HEK293T (cell line): ENCODE data around the gene IL1RAP.

ENCODE experiments used
- CTCF ChIA-PET: fragments of 350-600 bp; formaldehyde crosslinking; extraction: SDS; loops from one replicate; lab custom pipeline; 2021; ENCODE audit warnings: antibody characterized with exemption, inconsistent platforms; lab: Yijun Ruan, JAX
- POLR2A ChIA-PET: fragments of 350-600 bp; formaldehyde crosslinking; extraction: SDS; loops from one replicate; lab custom pipeline; 2020; ENCODE audit warnings: antibody characterized with exemption, inconsistent platforms; lab: Yijun Ruan, JAX
- DNase-seq: peaks from one replicate; pipeline ENCODE4 v3.0.0; 2012; ENCODE audit warnings: mixed read lengths; ENCODE audit errors: extremely low spot score
- ARNT ChIP-seq: fragments of 450-650 bp; IDR thresholded peaks from 2 replicates; pipeline ENCODE4 v1.6.1; 2017; ENCODE audit warnings: mild to moderate bottlenecking
- BHLHE40 ChIP-seq: fragments of 450-650 bp; IDR thresholded peaks from 2 replicates; pipeline ENCODE4 v1.6.1; 2016; ENCODE audit warnings: mild to moderate bottlenecking, moderate library complexity, borderline replicate concordance
- CTBP1 ChIP-seq: fragments of 450-650 bp; IDR thresholded peaks from 2 replicates; pipeline ENCODE4 v1.6.1; 2016; ENCODE audit warnings: borderline replicate concordance
- ELF4 ChIP-seq: fragments of 450-650 bp; IDR thresholded peaks from 2 replicates; pipeline ENCODE4 v1.6.1; 2017; ENCODE audit warnings: antibody characterized with exemption
- FOXA1 ChIP-seq: fragments of 450-650 bp; IDR thresholded peaks from 2 replicates; pipeline ENCODE4 v1.6.1; 2016; ENCODE audit warnings: mild to moderate bottlenecking
- FOXK2 ChIP-seq: fragments of 450-650 bp; IDR thresholded peaks from 2 replicates; pipeline ENCODE4 v1.6.1; 2016; ENCODE audit warnings: mild to moderate bottlenecking
- FOXM1 ChIP-seq: fragments of 450-650 bp; IDR thresholded peaks from 2 replicates; pipeline ENCODE4 v1.6.1; 2017; ENCODE audit warnings: mild to moderate bottlenecking, borderline replicate concordance
- HDGF ChIP-seq: fragments of 450-650 bp; IDR thresholded peaks from 2 replicates; pipeline ENCODE4 v1.6.1; 2017; ENCODE audit warnings: antibody characterized with exemption, borderline replicate concordance
- L3MBTL2 ChIP-seq: fragments of 450-650 bp; conservative IDR thresholded peaks from 2 replicates; pipeline ENCODE4 v1.6.1; 2016; ENCODE audit warnings: mild to moderate bottlenecking
- LEF1 ChIP-seq: fragments of 450-650 bp; IDR thresholded peaks from 2 replicates; pipeline ENCODE4 v1.6.1; 2017; ENCODE audit warnings: mild to moderate bottlenecking, borderline replicate concordance
- NFRKB ChIP-seq: fragments of 450-650 bp; IDR thresholded peaks from 2 replicates; pipeline ENCODE4 v1.6.1; 2016; ENCODE audit warnings: mild to moderate bottlenecking, moderate library complexity
- PKNOX1 ChIP-seq: fragments of 450-650 bp; IDR thresholded peaks from 2 replicates; pipeline ENCODE4 v1.6.1; 2016
- SP1 ChIP-seq: fragments of 450-650 bp; IDR thresholded peaks from 2 replicates; pipeline ENCODE4 v1.6.1; 2017
- SUZ12 ChIP-seq: fragments of 450-650 bp; IDR thresholded peaks from 2 replicates; pipeline ENCODE4 v1.6.1; 2016; ENCODE audit warnings: mild to moderate bottlenecking
- TARDBP ChIP-seq: fragments of 450-650 bp; IDR thresholded peaks from 2 replicates; pipeline ENCODE4 v1.6.1; 2016
- ZNF384 ChIP-seq: fragments of 450-650 bp; IDR thresholded peaks from 2 replicates; pipeline ENCODE4 v1.6.1; 2016

IL1RAP gene

GRCh38 chr3:190504354-190505125 is 9.3 kb upstream of the IL1RAP start:
- DNase-seq, result peak; percentile 7
- ChIA-PET CTCF (no interaction called here), POLR2A (no interaction called here)
- no peak for TF ChIP-seq ZNF384
- no peak for TF ChIP-seq ARNT
- no peak for TF ChIP-seq NFRKB
- no peak for TF ChIP-seq ELF4
- no peak for TF ChIP-seq BHLHE40
- no peak for TF ChIP-seq FOXM1
- no peak for TF ChIP-seq PKNOX1
- no peak for TF ChIP-seq SUZ12
- TF ChIP-seq TARDBP, result no peak
- TF ChIP-seq FOXA1, result no peak
- TF ChIP-seq L3MBTL2, result no peak
- TF ChIP-seq SP1, result no peak
- no peak for TF ChIP-seq HDGF

- no peak for DNase-seq
- ChIA-PET POLR2A (no interaction called here), CTCF (no interaction called here)
- TF ChIP-seq PKNOX1, result no peak
- TF ChIP-seq HDGF, result no peak
- no peak for TF ChIP-seq FOXA1
- TF ChIP-seq ARNT, result no peak
- no peak for TF ChIP-seq SP1
These were observed 8.4 kb upstream of the IL1RAP start for GRCh38 chr3:190505381-190506003.

- ChIA-PET POLR2A (no interaction called here), CTCF (no interaction called here)
- no peak for TF ChIP-seq FOXK2
- DNase-seq, result no peak
These were observed 7.6 kb upstream of the IL1RAP start for GRCh38 chr3:190506271-190506670.

GRCh38 chr3:190512666-190513065 is 1.2 kb upstream of the IL1RAP start:
- CTCF ChIA-PET, result no interaction called here

GRCh38 chr3:190514413-190515153 is 698 bp downstream of the IL1RAP start:
- POLR2A ChIA-PET, result interaction anchor here (0.9 kb wide), 1 partner anchor 11 kb away, joined by 3 read pairs; no protein-coding TSS in a partner anchor
- TF ChIP-seq ELF4 (no peak), ARNT (no peak), TARDBP (no peak), FOXA1 (no peak), NFRKB (no peak), LEF1 (no peak), FOXM1 (no peak), ZNF384 (no peak), L3MBTL2 (no peak), SUZ12 (no peak), PKNOX1 (no peak), SP1 (no peak), HDGF (no peak), FOXK2 (no peak), BHLHE40 (no peak), CTBP1 (no peak)
- CTCF ChIA-PET, result interaction anchor here (1.1 to 1.6 kb wide), 3 partner anchors 12 to 186 kb away, joined by 3 to 8 read pairs (median 3); no protein-coding TSS in a partner anchor

More at GRCh38 chr3:190512666-190513065, 1.2 kb upstream of the IL1RAP start:
- TF ChIP-seq TARDBP (no peak), HDGF (no peak), FOXK2 (no peak), BHLHE40 (no peak), PKNOX1 (no peak)
- POLR2A ChIA-PET, result no interaction called here
- no peak for DNase-seq

GRCh38 chr3:190516416-190516815 is 2.5 kb downstream of the IL1RAP start:
- DNase-seq, result no peak
- ChIA-PET CTCF (no interaction called here), POLR2A (no interaction called here)
- no peak for TF ChIP-seq FOXK2
- TF ChIP-seq PKNOX1, result no peak
- TF ChIP-seq FOXA1, result no peak
- no peak for TF ChIP-seq SP1
- TF ChIP-seq BHLHE40, result no peak
- TF ChIP-seq TARDBP, result no peak
- TF ChIP-seq HDGF, result no peak
- TF ChIP-seq ZNF384, result no peak
- no peak for TF ChIP-seq L3MBTL2
- no peak for TF ChIP-seq CTBP1
- TF ChIP-seq SUZ12, result no peak
- TF ChIP-seq NFRKB, result no peak
- TF ChIP-seq FOXM1, result no peak
- TF ChIP-seq ARNT, result no peak
- TF ChIP-seq LEF1, result no peak

More at GRCh38 chr3:190514413-190515153, 698 bp downstream of the IL1RAP start:
- DNase-seq, result peak; percentile 18
